NT2/D1 (cell line): ENCODE measurements around the gene DYTN.

Source experiments
- DNase-seq: peaks from one replicate; pipeline ENCODE4 v3.0.0-alpha.2; 2011; ENCODE audit warnings: low read depth, low spot score
- H3K27me3 ChIP-seq: 2 replicates; pipeline ENCODE4 v1.6.0; 2011; ENCODE audit warnings: mild to moderate bottlenecking; ENCODE audit not compliant: insufficient read length, insufficient read depth
- H3K36me3 ChIP-seq: 2 replicates; pipeline ENCODE4 v1.6.1; 2011; ENCODE audit warnings: mild to moderate bottlenecking, low read length, mixed read lengths; ENCODE audit not compliant: insufficient read depth, insufficient read length
- H3K4me1 ChIP-seq: 2 replicates; pipeline ENCODE4 v1.5.1; 2011; ENCODE audit not compliant: insufficient read depth, insufficient read length
- H3K4me3 ChIP-seq: 2 replicates; pipeline ENCODE4 v1.5.1; 2011; ENCODE audit warnings: low read depth; ENCODE audit not compliant: insufficient read length
- H3K9ac ChIP-seq: 2 replicates; pipeline ENCODE4 v1.6.0; 2011; ENCODE audit warnings: low read depth; ENCODE audit not compliant: insufficient read length
- H3K9me3 ChIP-seq: 2 replicates; pipeline ENCODE4 v1.5.1; 2011; ENCODE audit warnings: mild to moderate bottlenecking, low read length; ENCODE audit not compliant: insufficient read depth
- SUZ12 ChIP-seq: IDR thresholded peaks from 2 replicates; pipeline ENCODE4 v1.6.1; 2011; ENCODE audit not compliant: insufficient read length, insufficient read depth; ENCODE audit errors: extremely low read depth
- YY1 ChIP-seq: IDR thresholded peaks from 2 replicates; pipeline ENCODE4 v1.6.1; 2011; ENCODE audit not compliant: insufficient read length, insufficient read depth
- ZNF274 ChIP-seq: IDR thresholded peaks from 2 replicates; pipeline ENCODE4 v1.6.1; 2011; ENCODE audit warnings: mild to moderate bottlenecking, low read depth, low read length

The DYTN gene

DNA sequence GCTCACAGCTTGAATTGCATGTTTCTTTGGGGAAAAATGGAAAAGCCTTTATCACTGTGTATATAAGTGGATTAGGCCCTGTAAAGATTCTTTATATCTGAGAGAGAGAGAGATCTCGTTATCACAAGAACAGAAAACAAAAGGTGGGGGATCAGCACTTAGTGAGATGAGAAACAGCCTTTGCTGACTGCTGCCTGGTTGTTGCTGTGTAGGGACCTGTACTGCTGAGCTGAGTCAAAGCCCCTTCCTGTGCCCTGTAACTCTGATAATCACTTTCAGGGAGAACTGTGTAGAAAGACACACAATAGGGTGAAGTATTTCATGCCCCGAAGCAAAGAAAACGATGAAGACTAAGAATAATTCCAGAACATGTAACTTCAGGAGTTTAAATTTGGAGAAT is 106.5 kb downstream of the DYTN start:
- H3K4me3 ChIP-seq = no peak overlapping the region
- H3K4me1 ChIP-seq = peaks cover 4% of the 10 kb centered on the region
- no peaks in the 10 kb centered on the region for H3K27me3 ChIP-seq
- DNase-seq = no peak
- no peaks in the 10 kb centered on the region for H3K36me3 ChIP-seq
- TF ChIP-seq YY1 = no peak
- no peak for TF ChIP-seq SUZ12
- no peak for TF ChIP-seq ZNF274
- H3K9me3 ChIP-seq = no peaks in the 10 kb centered on the region
- no peak overlapping the region for H3K9ac ChIP-seq

DNA sequence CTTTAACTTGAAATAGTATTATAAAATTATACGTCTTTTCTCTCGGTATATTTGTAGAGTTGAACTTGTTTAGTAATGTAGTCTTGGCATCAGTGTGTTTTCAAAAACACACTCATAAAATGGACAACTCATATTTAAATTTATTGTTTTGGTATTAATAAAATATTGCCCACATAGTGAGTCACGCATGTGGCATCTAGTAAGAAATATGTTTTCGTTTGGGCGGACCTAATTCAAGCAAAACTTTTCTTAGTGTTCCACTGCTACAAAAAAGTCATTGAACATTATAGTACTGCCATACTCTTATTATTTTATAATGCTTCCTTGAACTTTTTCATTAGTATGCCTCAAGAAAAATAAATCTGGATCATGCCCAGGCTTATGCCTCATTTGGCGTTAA is 107.0 kb downstream of the DYTN start:
- DNase-seq = no peak
- Histone ChIP-seq H3K27me3 (no peaks in the 10 kb centered on the region), H3K9me3 (no peaks in the 10 kb centered on the region), H3K9ac (no peak overlapping the region), H3K36me3 (no peaks in the 10 kb centered on the region), H3K4me1 (peaks cover 4% of the 10 kb centered on the region), H3K4me3 (no peak overlapping the region)
- TF ChIP-seq ZNF274 (no peak), YY1 (no peak), SUZ12 (no peak)

DNA sequence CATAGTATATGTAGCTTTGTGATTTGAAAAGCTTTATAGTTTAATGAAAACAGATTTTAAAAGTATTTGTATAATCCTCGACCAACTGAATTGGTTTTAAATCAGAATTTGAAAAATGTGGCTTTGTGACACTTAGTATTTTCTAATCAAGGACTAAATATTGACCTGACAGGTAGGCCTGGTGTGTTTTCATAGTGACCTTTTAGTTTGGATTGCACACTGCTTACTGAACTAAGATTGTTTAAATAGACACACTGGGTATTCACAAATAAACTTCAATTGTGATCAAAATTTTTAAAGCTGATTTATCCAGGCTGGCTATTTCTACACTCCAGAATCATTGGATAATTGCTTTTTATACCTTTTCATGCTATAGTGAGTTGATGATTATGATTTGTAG is 107.7 kb downstream of the DYTN start:
- H3K9ac ChIP-seq = no peak overlapping the region
- TF ChIP-seq ZNF274 = no peak
- TF ChIP-seq YY1 = no peak
- no peak for TF ChIP-seq SUZ12
- H3K4me3 ChIP-seq = no peak overlapping the region
- DNase-seq = no peak
- H3K27me3 ChIP-seq = no peaks in the 10 kb centered on the region
- H3K4me1 ChIP-seq = peaks cover 4% of the 10 kb centered on the region
- no peaks in the 10 kb centered on the region for H3K9me3 ChIP-seq
- H3K36me3 ChIP-seq = no peaks in the 10 kb centered on the region

DNA sequence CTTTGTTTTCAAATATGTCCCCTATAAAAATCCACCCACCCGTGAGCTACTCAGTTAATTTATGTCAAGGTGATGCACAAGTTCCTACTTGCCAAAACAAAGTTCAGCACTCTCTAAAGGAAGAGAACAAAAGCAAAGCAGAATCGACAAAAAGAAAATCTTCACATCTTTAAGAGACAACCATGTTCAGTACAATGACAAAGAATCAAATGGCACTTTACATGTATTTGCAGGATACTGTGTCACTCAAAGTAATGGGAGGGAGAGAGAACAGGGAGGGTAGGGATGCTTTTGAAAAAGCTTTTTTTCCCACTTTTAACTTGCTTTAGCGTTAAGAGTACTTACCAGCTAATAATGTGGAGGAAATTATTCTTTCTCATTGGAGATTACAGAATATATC is 115.0 kb downstream of the DYTN start:
- no peak for TF ChIP-seq SUZ12
- no peak for TF ChIP-seq ZNF274
- no peak for TF ChIP-seq YY1
- no peaks in the 10 kb centered on the region for H3K4me1 ChIP-seq
- H3K4me3 ChIP-seq = no peak overlapping the region
- H3K36me3 ChIP-seq = no peaks in the 10 kb centered on the region
- no peaks in the 10 kb centered on the region for H3K9me3 ChIP-seq
- DNase-seq = no peak
- no peak overlapping the region for H3K9ac ChIP-seq
- H3K27me3 ChIP-seq = no peaks in the 10 kb centered on the region
